Measurements from ENCODE around the gene RHOF. TPM values are rescaled to one million over a fixed set of nuclear protein-coding genes. Genes with fewer than 3 reads are reported as not detected.

RHOF gene
- polyA plus RNA-seq, 1 of the 3 experiments (the other 2 are of a cell fraction): 5.0 TPM

GRCh38 chr12:121767525-121768016, 25.9 kb downstream of the RHOF start (continued):
- peak; percentile 96 for TF ChIP-seq MXI1 (IDR thresholded peaks at IDR 0.05; ENCODE audit: low read depth, low read length)
- TF ChIP-seq CHD2 (IDR thresholded peaks at IDR 0.05; ENCODE audit: low read length, partially characterized antibody): peak; percentile 82
- no peak for TF ChIP-seq FOXM1 (IDR thresholded peaks at IDR 0.05; ENCODE audit: low read depth)
- TF ChIP-seq IRF3 (IDR thresholded peaks at IDR 0.05; ENCODE audit: low read depth, low read length): no peak
- TF ChIP-seq REST (IDR thresholded peaks at IDR 0.05; ENCODE audit: low read depth, low read length): no peak

- Histone ChIP-seq H2AFZ (ENCODE audit: low read depth) (no peak overlapping the region), H3K4me2 (no peak overlapping the region), H3K9me2 (no peaks in the 10 kb centered on the region), H3K36me3 (replicated peaks in 1 of 2; ENCODE audit: control insufficient read depth in 1 of 2, insufficient read depth in 2 of 2, low read length in 1 of 2) (peaks cover 0 to 4% of the 10 kb centered on the region in 2 experiments), H3K27me3 (ENCODE audit: insufficient read depth) (no peaks in the 10 kb centered on the region), H3K79me2 (ENCODE audit: insufficient read depth) (no peaks in the 10 kb centered on the region), H3K4me1 (ENCODE audit: control insufficient read depth in 1 of 2, insufficient read depth in 2 of 2, low read depth in 1 of 2, low read length in 1 of 2) (peaks cover 17 to 24% of the 10 kb centered on the region in 2 experiments; a peak in 1 of 4 replicates), H3F3A (replicated peaks; ENCODE audit: insufficient read depth) (peaks cover 14% of the 10 kb centered on the region), H4K20me1 (ENCODE audit: insufficient read depth) (no peaks in the 10 kb centered on the region), H3K9ac (no peak overlapping the region), H3K4me3 (ENCODE audit: low read depth in 2 of 2, low read length in 1 of 2) (no peak overlapping the region), H3K27ac (ENCODE audit: low read depth in 2 of 2, low read length in 1 of 2) (peak overlapping the region; percentile 22 to 66; a peak in 3 of 4 replicates), H3K9me3 (no peaks in the 10 kb centered on the region)
- DNase-seq: peak; percentile 55
- 100% methylated on average over 2 of the region's 5 CpGs for WGBS (ENCODE audit: low lambda C conversion rate)
- CTCF ChIA-PET: interaction anchor here (0.7 to 25.7 kb wide), 10 partner anchors 10 to 214 kb away, joined by 3 to 382 read pairs (median 4); partner anchors contain the start of genes RHOF and TMEM120B
- TF ChIP-seq USF1 (IDR thresholded peaks at IDR 0.05; ENCODE audit: borderline replicate concordance, low read depth) (peak; percentile 60; the same call in 1 of the 2 replicates), POLR2AphosphoS5 (IDR thresholded peaks at IDR 0.05; ENCODE audit: low read depth, low read length) (no peak)
- POLR2A ChIA-PET: interaction anchor here (0.6 to 1.8 kb wide), 3 partner anchors 34 to 367 kb away, joined by 3 to 15 read pairs (median 5); partner anchors contain the start of genes RNF34 and TMEM120B
Measured at GRCh38 chr12:121766290-121767039, 27.0 kb downstream of the RHOF start.

Measured in SK-N-SH (cell line).